Spinal cord (tissue), 10 donors: Measurements from ENCODE around the gene ZNF253. TPM values are rescaled to one million over a fixed set of nuclear protein-coding genes. Genes with fewer than 3 reads are reported as not detected.
A peak's percentile ranks its signal among the peaks of the same experiment; 100 is the strongest.
"Not testable (repeated sequence)": the region's sequence is repeated elsewhere in the genome, so short reads cannot be mapped to it uniquely, and the experiment has no call there.

ENCODE experiments used
- DNase-seq, 6 donors: peaks; one replicate each; pipeline versions ENCODE4 v3.0.0 to v3.0.0-alpha.2; 2013 to 2015; ENCODE audit warnings: low spot score in 6 of 6, low read depth in 4 of 6
- H3K27ac ChIP-seq: one replicate; pipeline ENCODE4 v1.5.1; 2013; ENCODE audit warnings: low read depth, low read length, control low read depth
- H3K27me3 ChIP-seq: one replicate; pipeline ENCODE4 v1.6.1; 2013; ENCODE audit warnings: low read length; ENCODE audit not compliant: control insufficient read depth, insufficient read depth
- H3K36me3 ChIP-seq: one replicate; pipeline ENCODE4 v1.6.1; 2013; ENCODE audit warnings: low read length; ENCODE audit not compliant: control insufficient read depth, insufficient read depth
- H3K4me1 ChIP-seq: one replicate; pipeline ENCODE4 v1.6.1; 2013; ENCODE audit warnings: low read length; ENCODE audit not compliant: control insufficient read depth, insufficient read depth
- H3K4me3 ChIP-seq: one replicate; pipeline ENCODE4 v1.5.1; 2013; ENCODE audit warnings: low read depth, low read length, control low read depth
- H3K9me3 ChIP-seq: one replicate; pipeline ENCODE4 v1.6.1; 2013; ENCODE audit warnings: low read length; ENCODE audit not compliant: control insufficient read depth, insufficient read depth
- WGBS: methylation state at CpG from one replicate; pipeline ENCODE4 v1.1.5; 2013; ENCODE audit warnings: missing lambda C conversion rate; ENCODE audit not compliant: insufficient coverage; 5-methylcytosine and 5-hydroxymethylcytosine counted together
- polyA plus RNA-seq, 2 donors: library from polyadenylated mRNA; unstranded; fragments of 120-200 nt; gene quantifications; one replicate each; pipeline ENCODE4 v1.2.1, GENCODE V29; 2013; ENCODE audit not compliant: insufficient read length in 2 of 2
- total RNA-seq, 2 donors: library from RNA; depleted of rRNA in 1 of 2; stranded (reverse); fragments of 120-200 nt in 1 of 2; fragments of >200 nt in 1 of 2; gene quantifications; one replicate each; pipeline versions ENCODE4 v1.2.3 to v1.2.4, GENCODE V29; 2013 to 2014
- donor health status: healthy.

The ZNF253 gene
- total and polyA plus RNA-seq, 4 donors = 20.8 to 27.2 (median 22.5) TPM

DNA sequence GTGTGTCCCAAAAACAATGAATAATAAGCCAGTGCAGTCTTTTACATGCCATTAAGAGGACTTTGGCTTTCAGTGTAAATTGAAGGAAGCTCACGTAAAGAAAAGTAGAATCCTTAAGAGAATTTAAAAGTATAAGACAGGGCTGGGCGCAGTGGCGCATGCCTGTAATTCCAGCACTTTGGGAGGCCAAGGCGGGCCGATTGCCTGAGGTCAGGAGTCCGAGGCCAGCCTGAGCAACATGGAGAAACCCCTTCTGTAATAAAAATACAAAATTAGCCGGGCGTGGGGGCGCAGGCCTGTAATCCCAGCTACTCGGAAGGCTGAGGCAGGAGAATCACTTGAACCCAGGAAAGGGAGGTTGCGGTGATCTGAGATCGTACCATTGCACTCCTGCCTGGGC is 17.9 kb upstream of the ZNF253 start:
- H3K4me3 ChIP-seq = no peak overlapping the region
- H3K4me1 ChIP-seq = no peaks in the 10 kb centered on the region
- DNase-seq = no peak
- no peaks in the 10 kb centered on the region for H3K27me3 ChIP-seq
- H3K9me3 ChIP-seq = peaks cover 1% of the 10 kb centered on the region
- H3K36me3 ChIP-seq = no peaks in the 10 kb centered on the region
- WGBS = 96% methylated on average over 9 of the region's 12 CpGs
- no peak overlapping the region for H3K27ac ChIP-seq

DNA sequence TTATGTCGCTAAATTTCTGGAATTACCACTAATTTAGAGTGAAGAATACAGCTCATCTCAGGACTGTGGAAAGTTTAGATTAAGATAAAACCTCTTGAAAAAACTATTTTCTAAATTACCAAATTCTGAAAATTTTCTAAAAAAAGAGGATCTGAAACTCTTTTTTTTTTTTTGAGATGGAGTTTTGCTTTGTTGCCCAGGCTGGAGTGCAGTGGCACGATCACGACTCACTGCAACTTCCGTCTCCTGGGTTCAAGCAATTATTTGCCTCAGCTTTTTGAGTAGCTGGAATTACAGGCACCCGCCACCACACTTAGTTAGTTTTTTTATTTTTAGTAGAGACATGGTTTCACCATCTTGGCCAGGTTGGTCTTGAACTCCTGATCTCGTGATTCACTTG is 16.6 kb upstream of the ZNF253 start:
- no CpG with 5 or more reads among the region's 6 CpGs for WGBS
- no peak overlapping the region for H3K4me3 ChIP-seq

DNA sequence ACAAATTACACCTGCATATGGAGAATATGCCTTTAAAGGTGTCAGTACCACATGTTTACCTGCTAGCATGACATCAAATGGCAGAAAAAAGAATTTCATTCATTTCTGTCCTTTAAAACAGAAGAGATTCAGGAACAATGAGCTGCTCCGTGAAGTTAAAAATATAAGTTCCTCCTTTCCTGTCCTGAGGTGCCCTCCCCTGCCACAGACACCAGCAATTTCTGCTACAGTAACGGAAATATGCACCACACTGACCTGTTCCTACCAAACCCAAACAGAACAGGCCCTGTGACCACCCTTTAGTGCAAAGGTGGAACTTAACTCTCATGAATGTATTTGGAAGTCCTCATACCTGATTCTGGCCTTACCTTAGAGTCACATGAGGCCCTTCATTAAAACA is 13.9 kb upstream of the ZNF253 start:
- H3K4me1 ChIP-seq, H3K27ac ChIP-seq, H3K36me3 ChIP-seq, DNase-seq, H3K27me3 ChIP-seq, H3K9me3 ChIP-seq, H3K4me3 ChIP-seq: not testable (repeated sequence)
- 68% methylated on average over 2 of the region's 2 CpGs for WGBS

More for the DNA sequence above, 16.6 kb upstream of the ZNF253 start:
- H3K9me3 ChIP-seq = no peaks in the 10 kb centered on the region
- H3K36me3 ChIP-seq = no peaks in the 10 kb centered on the region
- H3K27me3 ChIP-seq = no peaks in the 10 kb centered on the region
- DNase-seq = no peak
- H3K4me1 ChIP-seq = no peaks in the 10 kb centered on the region
- H3K27ac ChIP-seq = no peak overlapping the region

DNA sequence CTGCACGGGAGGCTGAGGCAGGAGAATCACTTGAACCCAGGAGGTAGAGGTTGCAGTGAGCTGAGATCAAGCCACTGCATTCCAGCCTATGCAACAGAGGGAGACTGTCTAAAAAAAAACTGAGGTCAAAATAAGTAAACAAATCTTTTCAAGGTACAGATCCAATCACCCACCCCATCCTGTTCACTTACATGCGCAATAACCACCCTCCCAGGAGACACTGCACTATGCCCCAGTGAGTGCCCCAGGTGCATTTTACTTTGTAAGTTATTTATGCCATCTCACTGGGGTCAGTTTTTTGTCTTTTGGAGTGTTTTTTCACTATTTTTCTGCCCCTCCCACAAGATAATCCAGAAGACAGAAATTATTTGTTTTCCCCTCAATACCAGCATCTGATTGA is 6.9 kb upstream of the ZNF253 start:
- DNase-seq = no peak
- Histone ChIP-seq H3K4me1 (peaks cover 7% of the 10 kb centered on the region), H3K9me3 (no peaks in the 10 kb centered on the region), H3K27me3 (peaks cover 5% of the 10 kb centered on the region), H3K4me3 (no peak overlapping the region), H3K27ac (no peak overlapping the region), H3K36me3 (no peaks in the 10 kb centered on the region)
- WGBS = 100% methylated on average over 1 of the region's 2 CpGs

DNA sequence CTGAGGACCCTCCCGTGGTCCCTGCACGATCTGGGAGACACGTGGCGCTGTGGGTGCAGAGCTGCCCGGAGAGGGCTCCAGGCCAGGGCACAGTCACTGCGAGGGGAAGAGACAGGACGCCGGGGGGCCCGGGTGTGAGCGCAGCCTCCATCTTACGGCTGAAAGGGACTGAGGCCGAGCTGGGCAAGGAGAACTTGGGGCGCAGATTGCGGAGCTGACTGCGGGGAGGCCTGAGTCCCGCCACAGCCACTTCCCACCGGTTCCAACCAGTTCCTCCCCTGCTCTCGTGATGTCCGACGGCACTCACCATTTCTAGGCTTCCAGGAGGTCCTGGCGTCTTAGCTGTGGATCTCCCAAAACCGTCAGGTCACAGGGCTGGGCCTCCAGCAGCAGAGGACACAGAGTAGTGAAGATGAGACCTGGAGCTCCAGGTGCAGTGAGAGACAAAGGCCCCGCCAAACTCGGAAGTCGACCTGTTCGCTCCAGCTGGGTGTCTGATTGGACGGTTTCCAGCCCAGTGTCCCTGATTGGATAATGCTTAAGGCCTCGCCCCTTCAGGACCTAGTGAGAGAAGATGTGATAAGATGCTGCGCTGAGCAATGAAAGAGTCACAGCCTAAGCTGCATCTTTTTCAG is 4.8 kb upstream of the ZNF253 start:
- H3K27me3 ChIP-seq = peaks cover 5% of the 10 kb centered on the region
- DNase-seq = peak in 5 of 6 donors; percentile 24 to 97 (median 47)
- no peaks in the 10 kb centered on the region for H3K9me3 ChIP-seq
- peak overlapping the region; percentile 33 for H3K4me3 ChIP-seq
- WGBS = 5% methylated on average over 29 of the region's 29 CpGs
- no peak overlapping the region for H3K27ac ChIP-seq
- H3K4me1 ChIP-seq = peaks cover 10% of the 10 kb centered on the region
- no peaks in the 10 kb centered on the region for H3K36me3 ChIP-seq

DNA sequence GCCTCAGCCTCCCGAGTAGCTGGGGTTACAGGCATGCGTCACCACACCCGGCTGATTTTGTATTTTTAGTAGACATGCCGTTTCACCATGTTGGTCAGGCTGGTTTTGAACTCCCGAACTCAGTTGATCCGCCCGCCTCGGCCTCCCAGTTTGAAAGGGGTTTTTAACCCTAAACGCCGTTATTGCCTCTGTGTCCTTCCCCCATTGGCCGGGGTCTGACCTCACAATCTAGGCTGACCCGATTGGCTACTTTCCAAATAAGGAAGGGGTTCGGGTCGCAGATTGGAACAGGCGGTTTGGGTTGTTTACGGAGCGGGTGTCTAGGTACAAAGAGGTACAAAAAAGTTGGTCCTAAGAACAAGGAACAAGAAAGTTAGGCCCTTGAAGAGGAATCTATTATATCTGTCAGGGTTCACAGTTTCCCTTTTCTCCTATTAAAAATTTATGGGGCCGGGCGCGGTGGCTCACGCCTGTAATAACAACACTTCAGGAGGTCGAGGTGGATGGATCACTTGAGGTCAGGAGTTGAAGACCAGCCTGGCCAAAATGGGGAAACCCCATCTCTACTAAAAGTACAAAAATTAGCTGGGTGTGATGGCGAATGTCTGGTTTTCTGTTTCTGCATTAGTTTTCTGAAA is 1.0 kb downstream of the ZNF253 start:
- 1% methylated on average over 8 of the region's 23 CpGs for WGBS
- no peaks in the 10 kb centered on the region for H3K27me3 ChIP-seq
- H3K4me1 ChIP-seq = peaks cover 3% of the 10 kb centered on the region
- H3K36me3 ChIP-seq = no peaks in the 10 kb centered on the region
- no peaks in the 10 kb centered on the region for H3K9me3 ChIP-seq
- peak overlapping the region; percentile 77 for H3K4me3 ChIP-seq
- peak in 3 of 6 donors; percentile 22 to 67 (median 59) for DNase-seq
- H3K27ac ChIP-seq = peak overlapping the region; percentile 98

DNA sequence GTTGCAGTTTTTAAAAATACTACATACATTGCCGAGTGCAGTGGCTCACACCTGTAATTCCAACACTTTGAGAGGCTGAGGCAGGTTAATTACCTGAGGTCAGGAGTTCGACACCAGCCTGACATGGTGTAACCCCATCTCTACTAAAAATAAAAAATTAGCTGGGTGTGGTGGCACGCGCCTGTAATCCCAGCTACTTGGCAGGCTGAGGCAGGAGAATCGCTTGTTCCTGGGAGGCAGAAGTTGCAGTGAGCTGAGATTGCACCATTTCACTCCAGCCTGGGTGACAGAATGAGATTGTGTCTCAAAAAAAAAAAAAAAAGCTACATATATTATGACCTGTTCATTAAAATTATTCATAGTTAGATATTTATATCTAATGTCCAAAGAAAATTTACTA is 4.4 kb downstream of the ZNF253 start:
- H3K27ac ChIP-seq, H3K4me3 ChIP-seq, H3K9me3 ChIP-seq, H3K36me3 ChIP-seq, DNase-seq, H3K4me1 ChIP-seq, H3K27me3 ChIP-seq: not testable (repeated sequence)
- no CpG with 5 or more reads among the region's 5 CpGs for WGBS

DNA sequence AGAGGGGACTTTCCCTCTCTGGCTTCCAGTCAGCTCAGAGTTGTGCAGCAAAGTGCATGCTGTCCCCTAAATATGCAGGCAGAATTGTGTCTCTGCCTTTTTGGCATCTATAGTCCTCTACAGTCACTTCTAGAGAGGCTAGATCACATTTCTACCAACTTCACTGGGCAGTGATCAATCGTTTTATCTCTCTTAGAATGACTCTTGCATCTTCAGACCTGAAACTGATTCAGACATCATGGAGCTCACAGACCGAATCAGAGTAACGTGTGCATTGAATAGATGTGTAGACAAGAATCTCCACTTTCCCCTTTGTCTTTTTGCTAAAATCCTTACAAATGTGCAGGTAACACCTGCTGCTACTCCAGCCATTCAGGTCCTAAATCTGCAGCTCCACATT is 6.2 kb downstream of the ZNF253 start:
- no peak overlapping the region for H3K27ac ChIP-seq
- no peaks in the 10 kb centered on the region for H3K27me3 ChIP-seq
- no CpG with 5 or more reads among the region's 3 CpGs for WGBS
- H3K4me1 ChIP-seq = no peaks in the 10 kb centered on the region
- no peak overlapping the region for H3K4me3 ChIP-seq
- no peaks in the 10 kb centered on the region for H3K9me3 ChIP-seq
- DNase-seq = no peak
- H3K36me3 ChIP-seq = peaks cover 8% of the 10 kb centered on the region

DNA sequence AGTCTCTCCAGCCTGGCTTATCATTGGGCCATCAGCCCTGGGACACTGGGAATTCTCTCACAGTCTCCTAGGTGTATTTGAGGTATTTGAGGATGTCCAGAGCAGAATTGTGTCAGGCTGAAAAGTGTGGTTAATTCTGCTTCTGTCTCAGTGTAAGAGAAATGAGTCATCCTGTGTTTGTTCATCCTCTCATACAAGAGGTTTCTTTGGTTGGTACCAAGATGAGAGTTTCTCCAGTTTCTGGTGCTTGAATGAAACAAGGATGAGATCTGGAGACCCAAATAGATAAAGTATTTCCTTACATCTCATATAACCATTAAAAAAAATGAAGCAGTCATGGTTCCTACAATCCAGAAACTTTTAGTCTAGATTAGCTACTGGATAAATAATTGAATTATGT is 7.7 kb downstream of the ZNF253 start:
- no peak for DNase-seq
- Histone ChIP-seq H3K27me3 (no peaks in the 10 kb centered on the region), H3K9me3 (no peaks in the 10 kb centered on the region), H3K27ac (no peak overlapping the region), H3K4me3 (no peak overlapping the region), H3K4me1 (no peaks in the 10 kb centered on the region), H3K36me3 (peaks cover 8% of the 10 kb centered on the region)

DNA sequence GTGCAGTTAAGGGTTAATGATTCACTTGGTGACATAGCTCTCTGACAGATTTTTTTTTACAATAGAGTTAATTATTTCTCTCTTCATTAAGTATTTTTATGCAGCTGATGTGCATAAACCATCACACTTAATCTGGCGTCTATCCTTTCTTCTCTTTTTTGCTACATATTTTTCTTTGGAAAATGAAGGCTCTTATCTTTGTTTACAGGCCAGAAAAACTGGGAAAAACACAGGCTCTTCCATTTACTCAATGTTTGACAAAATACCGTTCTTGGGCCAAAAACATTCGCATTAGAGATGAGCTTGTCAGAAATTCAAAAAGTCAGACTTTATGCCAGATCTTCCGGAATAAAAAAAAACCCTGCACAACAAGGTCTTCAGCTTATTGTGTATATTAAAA is 12.0 kb downstream of the ZNF253 start:
- Histone ChIP-seq H3K36me3 (peaks cover 21% of the 10 kb centered on the region), H3K4me1 (no peaks in the 10 kb centered on the region), H3K27ac (no peak overlapping the region), H3K9me3 (no peaks in the 10 kb centered on the region), H3K4me3 (no peak overlapping the region), H3K27me3 (no peaks in the 10 kb centered on the region)
- no peak for DNase-seq
- 50% methylated on average over 1 of the region's 4 CpGs for WGBS
